Measurements from ENCODE around the gene MUC3A. TPM values are rescaled to one million over a fixed set of nuclear protein-coding genes. Genes with fewer than 3 reads are reported as not detected.

Gene MUC3A
- total RNA-seq, 1 donor from 2014 or later, result 2.0 TPM

GRCh38 chr7:100951172-100951571 is 1.8 kb downstream of the MUC3A start:
- Mint-ChIP-seq H3K27ac (no peak overlapping the region), H3K36me3 (no peaks in the 10 kb centered on the region), H3K4me3 (no peak overlapping the region), H3K27me3 (ENCODE audit: low read depth) (peaks cover 11% of the 10 kb centered on the region), H3K4me1 (no peaks in the 10 kb centered on the region), H3K9me3 (no peaks in the 10 kb centered on the region)
- TF ChIP-seq CTCF (IDR thresholded peaks at IDR 0.05; ENCODE audit: unreplicated experiment), result no peak
- DNase-seq (ENCODE audit: low spot score in 2 of 2, unreplicated experiment in 2 of 2), result no peak

GRCh38 chr7:100951888-100952560 is 2.7 kb downstream of the MUC3A start:
- H3K9me3 Mint-ChIP-seq, result no peaks in the 10 kb centered on the region
- H3K36me3 Mint-ChIP-seq, result no peaks in the 10 kb centered on the region
- no peak for DNase-seq (ENCODE audit: low spot score in 2 of 2, unreplicated experiment in 2 of 2)
- H3K4me1 Mint-ChIP-seq, result no peaks in the 10 kb centered on the region
- H3K27me3 Mint-ChIP-seq (ENCODE audit: low read depth), result peaks cover 11% of the 10 kb centered on the region
- no peak overlapping the region for H3K27ac Mint-ChIP-seq
- TF ChIP-seq CTCF (IDR thresholded peaks at IDR 0.05; ENCODE audit: unreplicated experiment), result no peak
- no peak overlapping the region for H3K4me3 Mint-ChIP-seq

- Mint-ChIP-seq H3K9me3 (no peaks in the 10 kb centered on the region), H3K4me3 (no peak overlapping the region), H3K27ac (no peak overlapping the region), H3K4me1 (no peaks in the 10 kb centered on the region), H3K36me3 (no peaks in the 10 kb centered on the region), H3K27me3 (ENCODE audit: low read depth) (peaks cover 11% of the 10 kb centered on the region)
- DNase-seq (ENCODE audit: low spot score in 2 of 2, unreplicated experiment in 2 of 2), result no peak
- no peak for TF ChIP-seq CTCF (IDR thresholded peaks at IDR 0.05; ENCODE audit: unreplicated experiment)
These were observed 3.3 kb downstream of the MUC3A start for GRCh38 chr7:100952641-100953040.

GRCh38 chr7:100957832-100958421 is 8.6 kb downstream of the MUC3A start:
- Mint-ChIP-seq H3K27ac (no peak overlapping the region), H3K4me3 (no peak overlapping the region), H3K9me3 (no peaks in the 10 kb centered on the region), H3K27me3 (ENCODE audit: low read depth) (peaks cover 6% of the 10 kb centered on the region), H3K36me3 (no peaks in the 10 kb centered on the region), H3K4me1 (no peaks in the 10 kb centered on the region)
- no peak for DNase-seq (ENCODE audit: low spot score in 2 of 2, unreplicated experiment in 2 of 2)
- no peak for TF ChIP-seq CTCF (IDR thresholded peaks at IDR 0.05; ENCODE audit: unreplicated experiment)

DNA sequence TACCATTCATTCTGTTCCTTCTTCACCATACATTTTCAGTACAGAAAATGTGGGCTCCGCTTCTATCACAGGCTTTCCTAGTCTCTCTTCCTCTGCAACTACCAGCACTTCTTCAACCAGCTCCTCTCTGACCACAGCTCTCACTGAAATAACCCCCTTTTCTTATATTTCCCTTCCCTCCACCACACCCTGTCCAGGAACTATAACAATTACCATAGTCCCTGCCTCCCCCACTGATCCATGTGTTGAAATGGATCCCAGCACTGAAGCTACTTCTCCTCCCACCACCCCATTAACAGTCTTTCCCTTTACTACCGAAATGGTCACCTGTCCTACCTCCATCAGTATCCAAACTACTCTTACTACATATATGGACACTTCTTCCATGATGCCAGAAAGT is 10.6 kb downstream of the MUC3A start:
- no peak for TF ChIP-seq CTCF (IDR thresholded peaks at IDR 0.05; ENCODE audit: unreplicated experiment)

More for the DNA sequence above, 10.6 kb downstream of the MUC3A start:
- Mint-ChIP-seq H3K27me3 (ENCODE audit: low read depth) (peaks cover 24% of the 10 kb centered on the region), H3K27ac (no peak overlapping the region), H3K9me3 (no peaks in the 10 kb centered on the region), H3K4me3 (no peak overlapping the region), H3K4me1 (no peaks in the 10 kb centered on the region), H3K36me3 (no peaks in the 10 kb centered on the region)
- no peak for DNase-seq (ENCODE audit: low spot score in 2 of 2, unreplicated experiment in 2 of 2)

Data from mesothelial cell of epicardium (in vitro differentiated cells).